NCI-H2227 treated with DMSO at 0.1 percent for 48 hours (cell line): Measurements from ENCODE around the gene GMCL2.

Source experiments
- DNase-seq: peaks from one replicate; lab custom pipeline; 2025; lab: John Stamatoyannopoulos, UW

Gene GMCL2

DNA sequence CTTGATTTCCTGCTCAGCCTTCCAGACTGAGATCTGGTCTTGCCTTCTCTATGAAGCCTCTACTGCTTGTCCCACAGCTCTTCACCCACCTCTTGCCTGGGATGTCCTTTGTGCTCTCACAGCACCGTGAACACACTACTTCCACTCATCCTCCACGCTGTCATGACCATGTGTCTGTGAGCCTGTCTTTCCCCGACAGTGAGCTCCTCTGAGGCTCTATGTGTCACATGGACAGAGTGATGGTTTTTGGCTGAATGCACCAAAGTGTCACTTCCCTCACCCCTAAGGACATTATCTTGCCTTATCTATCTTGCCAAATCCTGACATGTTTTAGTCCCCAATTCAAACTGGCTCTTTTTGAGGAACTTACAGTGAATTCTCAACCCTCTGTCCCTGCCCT, 34.1 kb upstream of the GMCL2 start:
- no peak for DNase-seq

GRCh38 chr5:178218827-178219226, 31.7 kb upstream of the GMCL2 start:
- no peak for DNase-seq

GRCh38 chr5:178218237-178218776, 31.1 kb upstream of the GMCL2 start:
- DNase-seq = no peak

DNA sequence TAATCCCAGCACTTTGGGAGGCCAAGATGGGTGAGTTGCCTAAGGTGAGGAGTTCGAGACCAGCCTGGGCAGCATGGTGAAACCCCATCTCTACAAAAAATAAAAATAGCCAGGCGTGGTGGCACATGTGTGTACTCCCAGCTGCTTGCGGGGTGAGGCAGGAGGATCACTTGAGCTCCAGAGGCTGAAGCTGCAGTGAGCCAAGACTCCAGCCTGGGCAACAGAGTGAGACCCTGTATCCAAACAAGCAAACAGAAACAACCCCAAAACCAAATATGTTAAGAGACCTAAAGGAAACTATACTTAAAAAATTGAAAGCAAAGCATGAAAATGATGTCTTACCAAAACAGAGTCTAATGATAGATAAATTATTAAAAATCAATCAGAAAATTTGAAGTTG, 29.6 kb upstream of the GMCL2 start:
- no peak for DNase-seq

- no peak for DNase-seq
These were observed 28.9 kb upstream of the GMCL2 start for GRCh38 chr5:178216088-178216534.

GRCh38 chr5:178215280-178216002, 28.3 kb upstream of the GMCL2 start:
- no peak for DNase-seq

GRCh38 chr5:178214160-178214803, 27.1 kb upstream of the GMCL2 start:
- no peak for DNase-seq

- no peak for DNase-seq
These were observed 26.6 kb upstream of the GMCL2 start for GRCh38 chr5:178213748-178214151.

DNA sequence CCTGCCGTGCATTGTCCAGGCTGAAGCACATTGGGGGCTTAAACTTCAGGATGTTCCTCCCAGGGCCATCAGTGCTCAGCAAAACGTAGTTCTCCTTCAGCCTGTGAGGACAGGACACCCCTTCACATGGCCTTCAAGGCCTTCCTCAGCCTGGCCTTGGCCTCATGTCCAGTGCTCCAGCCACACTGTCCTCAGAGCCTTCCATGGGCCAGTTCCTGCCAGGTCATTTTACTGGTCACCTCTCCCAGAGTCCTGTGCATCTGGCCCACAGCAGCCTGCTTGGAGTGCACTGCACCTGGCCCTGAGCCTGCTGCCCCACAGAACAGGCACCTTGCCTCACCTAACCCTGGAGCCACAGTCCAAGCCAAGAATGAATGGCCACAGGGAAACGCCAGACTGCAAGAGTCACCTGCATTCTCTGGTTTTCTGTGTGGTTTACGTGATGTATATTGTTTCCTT, 25.9 kb upstream of the GMCL2 start:
- no peak for DNase-seq

DNA sequence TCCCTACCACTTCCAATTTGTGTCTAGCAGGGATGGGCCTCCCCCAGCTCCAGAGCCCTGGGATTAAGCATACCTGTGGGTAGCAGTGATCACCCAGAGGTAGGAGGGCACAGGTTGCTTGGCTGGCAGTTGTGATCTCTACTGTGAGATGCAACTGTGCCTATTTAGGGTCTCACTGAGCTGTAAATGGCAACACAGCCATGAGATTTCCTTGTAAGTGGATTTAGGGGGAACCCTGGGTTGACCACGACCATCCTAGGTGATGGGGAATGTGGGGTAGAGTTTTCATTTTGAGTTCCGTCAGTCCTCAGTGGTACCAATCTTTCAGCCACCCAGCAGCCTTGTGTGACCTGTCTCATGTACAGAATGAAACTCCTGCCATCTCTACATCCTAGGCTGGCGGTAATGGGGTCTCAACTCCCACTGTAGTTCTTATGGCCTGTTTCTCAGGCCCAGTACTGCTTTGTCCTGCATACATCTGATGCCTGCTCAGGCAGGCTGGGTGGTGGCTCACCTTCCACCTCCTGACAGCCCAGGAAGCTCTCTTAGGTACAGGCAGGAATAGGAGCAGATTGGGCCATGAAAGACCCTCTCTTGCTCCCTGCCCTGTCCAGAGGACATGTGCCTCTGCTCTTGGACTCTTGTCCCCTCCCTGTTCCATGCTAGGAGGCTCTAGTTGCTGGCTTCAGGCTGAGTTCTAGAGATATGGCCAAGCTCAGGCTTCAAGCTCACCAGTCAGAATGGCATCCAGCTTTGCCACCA, 25.3 kb upstream of the GMCL2 start:
- DNase-seq = no peak

GRCh38 chr5:178211095-178212048, 24.2 kb upstream of the GMCL2 start:
- no peak for DNase-seq

GRCh38 chr5:178210686-178211085, 23.5 kb upstream of the GMCL2 start:
- no peak for DNase-seq

DNA sequence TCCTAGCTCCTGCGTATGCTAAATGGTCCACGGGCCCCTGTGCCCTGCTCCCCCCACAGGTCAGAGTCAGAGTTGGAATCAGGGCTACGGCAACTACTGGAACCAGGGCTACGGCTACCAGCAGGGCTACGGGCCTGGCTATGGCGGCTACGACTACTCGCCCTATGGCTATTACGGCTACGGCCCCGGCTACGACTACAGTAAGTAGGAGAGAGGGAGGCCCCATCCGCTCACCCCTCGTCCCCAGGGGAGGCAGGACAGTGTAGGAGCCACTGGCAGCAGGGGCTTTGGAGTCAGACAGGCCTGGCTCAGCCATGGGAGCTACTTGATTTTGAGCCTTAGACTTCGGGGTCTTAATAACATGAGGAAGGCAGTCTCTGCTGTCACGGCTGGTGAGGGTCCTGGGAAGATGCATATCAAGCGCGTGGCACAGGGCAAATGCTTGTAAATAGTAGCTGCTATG, 22.9 kb upstream of the GMCL2 start:
- DNase-seq = no peak

- no peak for DNase-seq
These were observed 22.3 kb upstream of the GMCL2 start for GRCh38 chr5:178209334-178210072.

GRCh38 chr5:178208540-178209227, 21.5 kb upstream of the GMCL2 start:
- no peak for DNase-seq

DNA sequence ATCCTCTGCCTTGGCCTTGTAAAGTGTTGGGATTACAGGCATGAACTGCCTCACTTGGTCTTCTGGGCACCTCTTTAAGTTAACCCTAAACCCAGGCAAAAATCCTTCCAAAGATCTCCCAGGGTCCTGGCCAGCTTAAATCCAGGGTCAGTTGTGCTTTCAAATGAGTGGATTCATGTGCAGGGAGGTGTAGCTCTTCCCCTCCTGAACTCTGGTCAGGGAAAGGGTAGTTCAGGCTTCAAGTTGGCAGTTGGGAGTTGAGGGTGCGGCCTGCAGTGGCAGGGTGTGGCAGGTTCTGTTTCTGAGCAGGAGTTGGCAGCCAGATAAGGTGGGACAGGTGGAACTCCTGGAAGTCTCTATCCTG, 20.7 kb upstream of the GMCL2 start:
- no peak for DNase-seq

DNA sequence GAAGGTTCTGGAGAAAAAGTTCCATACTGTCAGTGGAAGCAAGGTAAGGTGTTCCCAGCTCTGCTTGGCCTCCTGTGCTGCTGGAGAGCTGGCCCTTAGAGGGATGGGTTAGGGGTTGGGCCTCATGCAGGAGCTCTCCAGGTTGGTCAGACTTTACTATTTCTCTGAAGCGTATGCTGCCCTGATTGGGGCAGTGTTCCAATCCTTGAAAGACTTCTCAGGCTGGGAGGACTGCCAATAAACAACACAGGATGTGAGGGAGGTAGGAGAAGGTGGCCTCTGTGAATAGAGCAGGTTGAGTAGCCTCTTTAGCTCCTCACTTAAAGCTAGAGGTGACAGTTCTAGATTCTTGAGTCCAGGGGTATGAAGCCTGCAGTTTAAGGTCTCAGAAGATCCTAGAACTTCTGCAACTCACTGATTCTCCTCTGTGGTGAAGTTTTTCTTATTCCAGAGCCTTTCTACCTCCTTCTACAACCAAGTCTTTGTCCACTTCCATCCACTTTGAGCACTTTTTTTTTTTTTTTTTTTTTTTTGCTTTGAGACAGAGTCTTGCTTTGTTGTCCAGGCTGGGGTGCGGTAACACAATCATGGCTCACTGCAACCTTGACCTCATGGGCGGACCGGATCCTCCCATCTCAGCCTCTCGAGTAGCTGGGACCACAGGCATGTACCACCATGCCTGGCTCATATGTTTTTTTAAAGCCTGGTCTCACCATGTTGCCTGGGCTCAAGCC, 20.2 kb upstream of the GMCL2 start:
- no peak for DNase-seq

GRCh38 chr5:178206166-178207101, 19.3 kb upstream of the GMCL2 start:
- DNase-seq = no peak

DNA sequence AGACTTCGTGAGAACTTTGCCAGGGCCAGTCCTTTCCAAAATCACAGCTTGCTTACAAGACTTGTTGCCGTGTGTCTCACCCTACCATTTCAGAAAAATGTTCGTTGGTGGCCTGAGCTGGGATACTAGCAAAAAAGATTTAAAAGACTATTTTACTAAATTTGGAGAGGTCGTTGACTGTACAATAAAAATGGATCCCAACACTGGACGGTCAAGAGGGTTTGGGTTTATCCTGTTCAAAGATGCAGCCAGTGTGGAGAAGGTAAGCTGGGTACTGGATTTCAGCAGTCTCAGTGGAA, 18.5 kb upstream of the GMCL2 start:
- DNase-seq = no peak
